T-helper 9 cell (primary cell): ENCODE results near the gene PTPRT.

Experiments used
- DNase-seq: peaks from one replicate; pipeline ENCODE4 v3.0.0-alpha.2; 2020

PTPRT gene

DNA sequence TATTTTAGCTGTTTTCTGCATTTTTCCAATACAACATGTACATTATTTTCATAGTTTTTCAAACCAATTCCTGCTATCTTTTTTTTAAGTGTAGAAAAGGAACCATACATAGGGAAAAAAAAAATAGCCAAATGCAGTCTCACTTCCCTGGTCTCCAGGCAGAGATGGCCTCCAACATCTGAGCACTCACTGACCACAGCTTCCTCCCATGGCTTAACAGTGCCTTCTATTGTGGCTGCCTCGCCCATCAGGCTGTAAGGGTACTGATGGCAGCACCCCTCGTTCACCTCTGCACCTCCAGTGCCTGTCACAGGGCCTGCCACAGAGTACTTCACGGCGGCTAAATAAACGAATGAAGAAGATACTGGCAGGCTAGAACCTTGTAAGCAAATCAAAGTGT is 591.1 kb downstream of the PTPRT start:
- no peak for DNase-seq

DNA sequence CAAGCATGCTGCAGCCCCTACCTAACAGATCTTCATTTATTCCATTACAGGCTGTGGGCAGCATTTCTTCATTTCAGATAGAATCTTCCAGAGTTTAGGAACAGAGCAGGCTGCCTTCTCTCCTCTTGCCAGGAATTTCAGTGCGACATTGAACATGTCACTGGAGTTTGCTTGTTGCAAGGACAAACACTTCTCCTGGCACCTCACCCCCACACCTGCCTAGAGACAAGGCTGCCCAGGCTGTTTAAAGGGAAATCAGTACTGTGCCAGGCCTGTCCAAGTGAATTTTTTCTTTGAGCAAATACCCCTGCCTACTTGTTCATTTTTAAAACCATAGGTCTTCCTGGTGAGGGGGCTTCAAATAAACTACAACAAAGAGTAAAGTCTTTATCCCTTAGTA is 594.1 kb downstream of the PTPRT start:
- no peak for DNase-seq

DNA sequence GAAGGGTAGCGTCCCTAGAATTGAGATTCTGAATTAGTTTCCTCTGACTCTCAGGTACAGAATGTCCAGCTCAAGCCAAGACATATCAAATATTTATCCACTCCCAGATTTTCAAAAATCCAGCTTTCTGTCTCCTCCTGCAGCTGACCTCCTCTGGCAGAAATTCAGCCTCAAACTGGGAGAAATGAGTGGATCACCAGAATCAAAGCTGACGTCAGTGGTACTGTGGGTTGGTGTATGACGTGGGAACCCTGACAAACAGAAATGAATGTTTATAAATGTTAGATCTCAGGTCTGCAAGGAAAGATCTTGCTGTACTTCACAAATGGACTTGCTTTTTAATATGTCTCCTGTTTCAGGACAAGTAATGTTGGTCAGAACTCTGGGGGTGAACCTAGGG is 595.0 kb downstream of the PTPRT start:
- no peak for DNase-seq

DNA sequence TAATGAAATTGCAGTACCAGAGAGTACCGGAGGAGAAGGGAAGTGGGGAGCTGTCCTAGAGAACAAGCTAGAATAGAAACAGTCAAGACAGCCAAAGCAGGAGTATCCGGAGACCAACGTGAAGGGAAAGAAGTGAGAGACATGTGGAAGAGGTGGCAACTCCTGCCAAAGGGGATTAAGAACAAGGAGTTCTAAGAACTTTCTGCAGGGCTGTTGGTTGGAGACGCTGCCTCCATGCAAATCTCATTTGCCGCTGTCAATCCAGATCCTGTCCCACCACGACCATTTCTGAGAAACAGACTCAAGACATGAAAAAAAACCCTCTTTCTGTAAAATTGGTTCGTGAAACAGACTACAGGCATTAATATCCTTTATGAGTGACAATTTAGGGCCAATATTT is 595.7 kb downstream of the PTPRT start:
- no peak for DNase-seq

DNA sequence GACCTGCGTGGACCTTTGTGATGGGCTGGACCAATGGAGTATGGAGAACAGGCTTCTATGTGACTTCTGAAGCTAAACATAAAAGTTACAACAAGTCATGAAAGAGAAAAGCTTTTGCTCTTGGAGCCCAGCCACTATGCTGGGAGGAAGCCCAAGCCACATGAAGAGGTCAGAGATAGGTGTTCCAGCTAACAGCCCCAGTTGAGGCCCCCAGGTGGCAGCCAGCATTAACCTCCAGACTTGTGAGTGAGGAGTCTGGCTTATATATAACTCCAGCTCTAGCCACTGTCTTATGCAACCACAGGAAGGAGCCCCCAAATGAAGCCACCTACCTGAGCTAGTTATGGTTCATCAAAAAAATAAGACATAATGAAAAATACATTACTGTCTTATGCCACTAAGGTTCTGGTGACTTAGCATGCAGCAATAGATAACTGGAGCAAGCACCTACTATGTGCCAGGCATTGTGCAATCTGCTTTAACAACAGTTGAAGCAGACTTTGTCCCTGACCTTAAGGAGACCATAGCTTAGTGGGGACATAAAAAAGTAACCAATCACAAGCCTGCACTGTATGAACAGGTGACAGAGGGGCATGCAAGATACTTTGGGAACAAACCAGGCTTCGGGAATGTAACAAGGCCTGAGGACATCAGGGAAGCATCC is 599.6 kb downstream of the PTPRT start:
- DNase-seq = no peak

DNA sequence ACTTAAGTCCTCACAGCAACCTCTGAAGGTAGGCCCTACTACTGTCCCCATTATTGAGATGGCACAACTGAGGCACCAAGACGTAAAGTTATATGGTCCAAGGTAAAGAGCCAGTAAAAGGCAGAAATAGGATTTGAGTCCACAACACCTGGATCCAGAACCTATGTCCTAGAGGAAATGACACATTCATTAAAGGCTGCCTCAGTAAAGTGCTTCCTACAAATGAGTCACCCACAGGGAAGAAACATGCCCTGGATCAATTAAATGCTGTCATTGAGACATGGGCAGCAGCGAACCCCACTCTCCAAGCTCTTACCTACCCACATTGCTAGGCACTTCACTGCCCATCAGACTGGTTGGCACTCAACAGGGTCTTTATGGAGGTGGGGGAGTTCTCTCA is 600.9 kb downstream of the PTPRT start:
- no peak for DNase-seq

DNA sequence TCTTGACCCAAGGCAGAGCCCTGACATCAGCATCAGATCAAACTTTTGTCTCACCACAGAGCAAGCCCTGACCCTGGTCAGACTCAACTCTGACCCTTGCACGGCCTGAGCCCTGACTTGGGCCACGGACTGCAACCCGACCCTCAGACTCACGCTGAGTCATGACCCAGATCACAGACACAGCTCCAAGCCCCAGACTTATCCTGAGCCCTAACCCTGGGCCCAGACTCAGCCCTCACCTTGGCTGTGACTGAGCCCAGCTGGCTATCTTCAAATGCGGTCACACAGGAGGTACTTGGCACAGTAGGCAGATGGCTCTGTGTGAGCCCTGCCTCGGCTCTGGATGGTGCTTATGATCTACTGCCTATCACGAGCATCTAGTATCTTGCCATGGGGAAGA is 602.3 kb downstream of the PTPRT start:
- no peak for DNase-seq

DNA sequence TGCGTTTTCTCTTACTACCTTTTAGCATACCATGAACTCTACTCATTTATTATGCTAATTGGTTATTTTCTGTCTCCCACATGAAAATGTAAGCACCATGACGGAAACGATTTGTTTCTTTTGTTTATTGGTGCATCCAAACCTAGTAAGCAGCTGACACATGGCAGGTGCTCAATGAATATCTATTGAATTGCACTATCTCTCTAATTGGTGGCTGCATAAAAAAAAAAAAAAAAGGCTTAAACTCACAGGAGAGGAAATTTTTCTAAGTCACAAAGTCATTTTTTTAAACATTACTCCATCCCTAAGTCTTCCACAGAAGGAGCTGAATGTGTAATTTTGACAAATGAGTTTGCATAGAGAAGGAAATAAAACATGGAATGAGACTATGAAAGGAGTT is 608.4 kb downstream of the PTPRT start:
- DNase-seq = no peak

DNA sequence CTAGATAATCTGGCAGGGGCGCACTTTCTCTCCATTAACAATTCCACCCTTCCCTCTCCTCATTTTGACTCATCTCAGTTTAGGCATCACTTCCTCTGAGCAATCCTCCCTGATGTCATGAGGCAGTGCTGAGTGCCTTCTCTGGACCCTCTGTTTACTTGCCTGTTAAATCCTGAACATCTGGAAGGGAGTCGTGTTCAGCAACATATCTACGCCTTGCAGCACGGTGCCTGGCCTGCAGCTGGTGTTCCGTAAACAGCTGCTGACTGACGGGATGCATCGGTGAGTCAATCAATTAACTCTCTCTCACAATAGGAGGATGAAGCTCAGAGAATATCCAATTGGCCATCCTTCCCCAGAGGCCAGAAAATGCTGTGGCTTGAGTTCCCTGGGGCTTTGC is 613.5 kb downstream of the PTPRT start:
- no peak for DNase-seq

DNA sequence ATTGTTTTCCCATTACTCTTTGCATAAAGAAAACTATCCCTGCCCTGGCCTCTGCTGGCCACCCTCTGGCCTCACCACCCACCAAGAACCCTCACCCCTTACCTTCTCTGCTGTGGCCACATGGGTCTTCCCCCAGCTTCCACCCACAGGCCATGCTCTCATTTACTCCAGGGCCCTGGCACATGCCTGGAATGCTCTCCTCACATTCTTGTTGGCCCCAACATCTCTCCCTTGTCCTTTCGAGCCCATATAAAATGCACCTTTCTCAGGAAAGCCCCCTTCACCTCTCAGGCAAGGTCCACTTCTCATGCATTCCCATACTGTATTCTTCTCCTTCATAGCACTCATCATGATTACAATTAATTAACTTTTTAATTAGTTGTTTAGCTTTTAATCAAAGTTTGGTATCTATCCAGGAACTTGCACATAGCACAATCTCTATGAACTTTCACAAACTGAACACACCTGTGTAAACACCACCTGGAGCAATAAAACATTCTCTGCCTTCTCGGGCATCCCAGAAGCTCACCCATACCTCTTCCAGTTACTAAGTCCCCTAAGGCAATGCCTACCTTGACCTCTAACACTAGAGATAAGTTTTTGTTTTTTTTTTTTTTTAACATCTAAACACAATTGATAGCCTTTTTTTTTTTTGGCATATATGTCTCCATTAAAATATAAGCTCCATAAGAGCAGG is 617.2 kb downstream of the PTPRT start:
- DNase-seq = no peak

DNA sequence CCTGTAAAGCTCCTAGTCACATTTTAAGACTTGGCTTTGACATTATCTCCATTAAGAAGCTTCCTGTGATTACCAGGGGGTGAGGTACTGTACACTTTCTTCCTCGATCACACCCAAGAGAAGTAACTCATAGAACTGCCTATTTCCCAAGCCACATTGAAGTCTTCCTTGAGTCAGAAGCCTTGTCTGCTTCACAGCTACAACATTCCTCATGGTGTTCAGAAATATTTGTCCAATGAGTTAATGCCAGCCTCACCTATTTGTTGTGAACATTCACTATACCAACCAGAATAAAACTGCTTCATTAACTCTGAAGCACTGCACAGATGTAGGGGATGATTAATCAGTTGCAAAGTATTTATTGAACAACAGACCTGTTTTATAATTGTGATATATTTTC is 622.3 kb downstream of the PTPRT start:
- no peak for DNase-seq

DNA sequence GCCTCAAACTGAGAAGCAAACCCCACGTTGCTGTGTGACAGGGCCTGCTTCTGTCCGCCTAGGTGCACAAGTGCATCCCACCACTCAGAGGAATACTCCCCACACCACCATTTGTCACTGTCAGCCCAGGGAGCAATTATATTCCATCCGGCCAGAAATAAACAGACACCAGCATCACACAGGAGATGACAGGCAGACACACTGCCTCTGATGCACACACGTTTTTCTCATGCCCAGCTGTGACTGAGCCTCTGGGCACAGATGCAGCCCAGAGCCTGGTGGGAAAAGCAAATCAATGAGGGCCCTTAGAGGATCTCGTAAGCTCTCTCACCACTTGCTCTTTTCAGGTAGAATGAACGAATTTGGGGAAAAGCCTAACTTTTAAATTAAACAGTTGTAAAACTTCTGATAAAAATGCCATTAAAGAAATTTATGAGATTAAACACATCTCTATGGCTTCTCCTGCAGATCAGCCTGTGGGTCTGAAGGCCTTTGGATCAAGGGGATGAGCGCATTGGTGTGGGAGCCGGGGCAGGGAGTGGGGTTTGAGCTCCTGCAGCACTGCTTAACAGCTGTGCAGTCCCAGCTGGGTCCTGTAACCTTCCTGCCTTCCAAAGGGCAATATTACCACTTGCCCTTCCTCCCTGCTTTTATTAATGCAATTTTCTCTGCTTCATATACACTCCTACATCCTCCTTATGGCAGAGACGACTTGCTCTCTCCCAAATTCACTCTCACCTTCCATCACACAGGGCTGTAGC is 624.3 kb downstream of the PTPRT start:
- no peak for DNase-seq

DNA sequence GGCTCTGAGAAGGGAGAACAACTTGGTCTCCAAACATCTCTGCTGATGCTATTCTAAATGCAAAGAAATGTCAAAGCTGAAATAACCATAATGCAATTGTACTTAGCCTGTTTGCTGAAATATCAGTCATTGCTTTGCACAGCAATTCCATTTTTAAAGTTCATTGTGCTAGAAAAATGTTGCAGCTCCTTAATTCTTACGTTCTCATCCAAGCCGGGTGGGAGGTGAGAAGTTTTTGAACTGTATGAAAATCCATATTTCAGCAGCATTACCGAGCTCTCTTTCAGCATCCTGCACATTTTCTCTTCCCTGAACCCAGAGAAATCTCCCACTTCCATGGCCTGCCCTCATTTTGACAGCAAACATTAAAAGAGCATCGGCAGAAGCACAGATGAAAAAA is 630.0 kb downstream of the PTPRT start:
- no peak for DNase-seq

DNA sequence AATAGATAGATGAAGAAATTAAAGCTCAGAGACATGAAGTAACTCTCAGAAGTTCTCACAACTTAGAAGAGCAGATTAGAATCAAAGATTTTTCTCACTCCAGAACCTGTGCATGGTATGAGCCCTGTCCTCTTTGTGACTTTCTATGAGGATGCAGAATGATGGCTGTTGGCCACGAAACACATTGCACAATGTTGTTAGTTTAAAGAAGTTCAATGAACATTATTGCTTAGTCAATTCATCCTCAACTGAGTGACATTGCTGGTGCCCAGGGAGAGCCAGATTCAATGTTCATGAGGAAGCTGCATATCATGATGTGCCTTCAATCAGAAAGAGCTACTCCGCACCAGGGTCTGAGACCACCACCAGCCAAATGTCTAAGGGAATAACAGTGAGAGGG is 633.1 kb downstream of the PTPRT start:
- no peak for DNase-seq

DNA sequence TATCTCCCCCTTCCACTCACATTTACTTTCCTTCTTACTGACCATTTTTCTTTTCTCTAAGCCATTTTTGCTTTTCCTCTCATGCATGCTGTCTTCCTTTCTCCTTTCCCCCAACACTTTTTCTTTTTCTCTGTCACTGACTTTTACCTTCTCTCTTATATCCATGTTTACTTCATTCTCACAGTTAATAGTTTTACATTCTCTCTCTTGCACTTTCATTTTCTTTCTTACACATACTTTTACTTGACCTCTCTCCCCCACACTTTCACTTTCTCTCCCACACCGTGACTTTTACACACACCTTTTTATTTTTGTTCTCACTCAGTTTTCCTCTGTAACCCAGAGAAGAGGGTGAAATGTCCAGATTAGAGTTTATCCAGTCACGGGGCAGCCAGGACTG is 636.3 kb downstream of the PTPRT start:
- DNase-seq = no peak

DNA sequence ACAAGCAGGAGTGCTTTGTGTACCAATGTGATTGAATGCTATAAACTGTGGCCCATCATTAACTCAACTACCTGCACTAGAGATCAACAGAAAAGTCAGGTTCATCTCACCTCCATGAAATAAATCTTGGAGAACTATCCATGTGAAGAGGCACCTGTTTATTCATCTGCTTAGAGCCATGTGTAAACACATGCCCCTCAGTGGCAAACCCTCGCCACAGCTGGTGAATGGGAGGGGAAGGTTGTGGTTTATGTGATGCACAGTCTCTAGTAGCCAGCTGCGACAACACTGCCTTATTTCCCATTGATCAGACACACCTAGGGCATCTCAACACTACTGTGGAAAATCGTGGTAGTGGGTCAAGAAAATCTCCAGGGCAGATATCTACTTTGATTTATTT is 640.2 kb downstream of the PTPRT start:
- no peak for DNase-seq

DNA sequence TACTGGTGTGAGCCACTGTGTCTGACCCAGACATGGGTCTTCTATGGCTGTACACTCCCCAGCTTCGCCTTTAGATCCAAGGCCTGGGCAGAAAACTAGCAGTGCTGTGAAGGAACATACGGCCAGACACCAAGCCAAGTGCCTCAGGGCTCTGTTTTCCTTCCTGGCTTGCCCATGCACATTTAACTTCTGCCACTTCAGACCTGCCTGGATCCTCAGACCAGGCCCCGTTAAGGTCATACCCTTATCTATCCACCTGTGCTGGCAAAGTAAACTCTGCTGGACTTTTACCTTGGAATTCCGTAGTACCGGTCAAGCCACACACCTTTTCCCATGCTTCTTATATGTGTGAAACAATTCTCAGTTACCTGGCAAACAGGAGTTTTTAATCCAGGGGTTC is 644.8 kb downstream of the PTPRT start:
- DNase-seq = no peak

DNA sequence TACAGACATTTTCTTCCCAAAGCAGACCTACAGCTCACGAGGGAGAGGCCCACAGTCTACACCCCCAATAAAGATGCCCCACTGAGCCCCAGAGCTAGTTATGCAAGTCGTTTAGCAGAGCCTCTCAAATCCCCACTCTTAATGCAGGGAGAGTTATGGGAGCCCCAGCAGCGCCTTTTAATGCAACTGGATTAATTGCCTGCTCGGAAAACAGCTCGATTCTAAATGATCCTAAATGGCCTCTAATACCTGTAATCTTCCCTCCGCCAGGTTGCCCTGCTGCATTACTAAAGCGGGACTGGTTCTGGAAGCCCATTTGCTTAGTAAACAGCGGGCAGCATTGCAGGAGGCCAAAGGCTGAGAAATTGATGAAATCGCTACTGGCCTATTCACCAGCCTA is 656.9 kb downstream of the PTPRT start:
- DNase-seq = no peak

DNA sequence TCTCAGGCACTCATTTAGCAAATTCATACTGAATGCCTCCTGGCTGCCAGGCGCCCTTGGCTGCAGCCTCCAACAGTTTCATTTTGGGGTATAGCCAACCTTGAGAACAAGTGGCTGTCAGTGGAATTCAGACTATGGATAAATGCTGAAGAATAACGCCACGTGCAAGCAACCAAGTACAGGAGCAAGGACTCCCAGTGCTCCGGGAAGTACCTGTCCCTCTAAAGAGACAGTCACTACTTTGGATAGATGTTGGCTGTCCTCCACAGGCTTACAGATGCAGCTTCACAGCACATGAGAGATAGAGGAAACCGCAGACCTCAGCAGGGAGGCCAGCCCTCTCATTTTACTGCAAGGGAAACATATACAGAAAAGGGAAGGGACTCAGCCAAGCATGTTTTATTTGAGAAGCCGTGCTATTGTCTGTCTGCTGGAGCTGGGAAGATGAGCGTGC is 658.2 kb downstream of the PTPRT start:
- DNase-seq = no peak

DNA sequence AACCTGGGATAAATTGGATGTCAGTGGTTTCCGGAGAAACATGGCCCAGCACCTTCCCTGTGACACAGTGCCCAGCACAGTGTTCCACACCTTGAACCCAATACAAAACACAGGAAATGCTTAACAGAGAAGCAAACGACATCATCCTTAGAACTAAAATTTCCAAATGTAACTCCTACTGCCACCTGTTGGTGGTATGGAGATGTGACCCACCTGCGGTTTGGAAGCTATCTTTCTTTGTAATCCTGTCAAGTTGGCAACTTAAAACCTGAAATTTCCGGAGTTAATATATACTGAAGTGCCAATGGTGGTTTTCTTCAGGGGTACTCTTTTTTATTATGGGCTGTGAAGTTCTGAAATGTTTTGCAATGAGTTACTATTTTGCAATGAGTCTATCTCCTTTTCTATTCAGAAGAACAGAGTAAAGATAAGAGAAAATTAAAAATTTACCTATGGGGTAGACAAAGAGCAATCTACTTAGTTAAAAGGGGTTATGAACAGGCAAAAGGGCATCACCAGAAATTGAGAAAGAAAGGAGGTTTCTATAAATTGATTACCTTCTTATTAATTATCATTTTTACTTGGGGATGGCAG is 658.8 kb downstream of the PTPRT start:
- DNase-seq = no peak

DNA sequence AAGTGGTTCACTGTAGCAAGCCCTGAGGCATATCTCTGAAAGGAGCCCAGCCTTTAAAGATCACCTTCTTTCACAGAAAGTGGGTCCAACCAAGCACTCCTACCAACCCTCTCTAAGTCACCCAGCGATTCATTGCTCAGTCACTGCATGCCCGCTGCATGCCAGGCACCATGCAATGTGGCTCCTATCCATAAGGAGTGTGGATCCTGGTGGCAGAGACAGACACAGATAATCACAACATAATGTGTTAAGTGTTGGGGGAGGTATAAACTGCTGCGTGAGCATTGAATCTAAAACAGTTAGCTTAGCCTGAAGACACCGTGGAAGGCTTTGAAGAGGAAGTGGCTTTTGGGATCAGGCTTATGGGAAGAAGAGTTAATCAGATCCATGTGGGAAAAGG is 659.5 kb downstream of the PTPRT start:
- no peak for DNase-seq

DNA sequence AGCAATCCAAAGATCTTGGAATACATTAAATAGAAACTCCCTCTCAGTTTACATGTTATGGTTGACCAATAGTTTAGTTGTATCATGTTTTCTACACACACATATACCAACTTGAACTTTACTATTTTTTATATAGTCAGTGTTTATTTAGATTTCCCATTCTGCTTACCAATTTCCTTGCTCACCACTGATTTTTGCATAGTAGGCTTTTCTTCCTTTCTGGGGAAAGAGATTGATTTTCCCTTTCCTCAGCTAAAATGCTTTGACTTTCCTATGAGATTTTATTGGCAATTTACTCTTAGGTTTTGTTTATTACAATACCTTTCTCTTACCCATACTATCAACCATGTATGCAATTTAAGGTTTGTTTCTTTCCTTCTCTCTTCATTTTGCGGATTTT is 665.6 kb downstream of the PTPRT start:
- DNase-seq = no peak

DNA sequence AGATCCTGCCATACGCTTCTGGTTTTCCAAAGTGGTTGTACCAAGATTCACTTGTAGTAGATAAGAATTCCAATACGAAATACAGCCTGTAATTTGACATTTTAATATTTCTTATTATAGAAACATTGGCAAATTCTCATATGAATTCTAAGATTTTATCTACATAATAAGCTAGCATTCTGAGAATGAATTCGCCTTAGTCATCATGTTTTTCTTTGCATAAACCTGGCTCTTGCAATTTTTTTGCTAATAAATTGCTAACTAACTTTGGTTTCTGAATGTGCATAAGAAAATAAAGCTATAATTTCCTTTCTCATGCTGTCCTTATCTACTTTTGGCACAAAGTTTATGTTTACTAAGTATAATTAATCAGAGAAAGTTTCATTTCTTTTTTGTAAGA is 673.0 kb downstream of the PTPRT start:
- no peak for DNase-seq

DNA sequence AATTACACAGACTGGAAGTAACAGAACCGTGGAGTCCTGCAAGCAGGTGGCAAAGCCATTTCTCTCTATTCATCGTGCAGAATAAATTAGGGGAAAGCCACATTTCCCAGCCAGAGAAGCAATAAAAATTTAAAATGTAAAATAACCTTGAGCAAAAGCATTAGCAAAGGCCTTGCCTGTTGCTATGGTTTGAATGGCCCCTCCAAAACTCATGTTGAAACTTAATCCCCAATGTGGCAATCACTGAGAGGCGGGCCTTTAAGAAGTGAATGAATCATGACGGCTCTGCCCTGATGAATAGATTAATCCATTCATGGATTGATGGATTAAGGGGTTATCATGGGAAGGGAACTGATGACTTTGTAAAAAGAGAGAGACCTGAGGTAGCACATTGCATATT is 679.0 kb downstream of the PTPRT start:
- no peak for DNase-seq
